Transverse colon (tissue), 4 donors: ENCODE data around the gene RABGAP1L.

Experiments
- EP300 ChIP-seq: sonication (generic); formaldehyde crosslinking; IDR thresholded peaks from one replicate; pipeline ENCODE4 v1.6.1; 2017; ENCODE audit warnings: antibody characterized with exemption, low read depth
- POLR2A ChIP-seq: fragments of 450-650 bp; IDR thresholded peaks from one replicate; pipeline ENCODE4 v1.6.1; 2016; ENCODE audit warnings: antibody characterized with exemption, mild to moderate bottlenecking, moderate library complexity
- POLR2AphosphoS5 ChIP-seq, 3 donors: sonication (generic); formaldehyde crosslinking; IDR thresholded peaks; one replicate each; pipeline ENCODE4 v1.6.1; 2016; ENCODE audit warnings: antibody characterized with exemption in 3 of 3
- TF ChIP-seq, protein P1 (sequence below), 5 experiments: fragments of 200-600 bp in 3 of 5; fragments of 450-650 bp in 2 of 5; sonication (generic) in 3 of 5; IDR thresholded peaks; 1 replicate in 2 of 5; 2 replicates in 3 of 5; pipeline ENCODE4 v1.5.1; 2016 to 2017; ENCODE audit warnings: antibody characterized with exemption in 5 of 5, inconsistent platforms in 3 of 5, mild to moderate bottlenecking in 2 of 5, moderate library complexity in 1 of 5

DNA sequence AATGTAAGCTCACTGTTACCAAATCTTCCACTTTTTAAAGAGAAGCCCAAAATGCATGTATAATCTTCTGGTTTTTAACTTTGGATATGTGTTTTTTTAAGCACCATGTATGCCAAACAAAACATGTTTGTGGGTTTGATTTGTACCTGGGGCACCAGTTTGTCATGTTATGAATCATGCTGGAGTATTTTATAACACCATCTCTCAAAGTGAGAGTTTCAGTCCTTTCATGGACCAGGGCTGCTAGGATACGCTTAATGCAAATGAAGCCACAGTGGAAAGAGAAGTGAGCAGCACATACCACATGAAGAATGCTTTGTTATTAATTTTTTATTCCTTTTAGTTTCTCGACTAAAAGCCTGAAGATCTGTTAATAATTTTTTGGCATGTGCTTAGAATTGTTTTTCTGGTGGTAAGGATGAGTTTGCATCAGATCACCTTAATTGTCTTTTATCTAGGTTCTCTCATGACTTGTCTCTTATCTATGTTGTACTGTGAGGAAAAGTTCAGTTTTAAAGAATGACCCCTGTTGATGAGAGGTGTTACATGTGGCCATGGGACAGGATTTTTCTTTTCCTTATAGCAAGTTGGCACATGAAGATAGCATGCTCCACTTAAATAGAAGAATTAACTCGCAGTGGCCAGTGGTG is 2.0 kb upstream of the RABGAP1L start:
- TF ChIP-seq, protein P1, sequence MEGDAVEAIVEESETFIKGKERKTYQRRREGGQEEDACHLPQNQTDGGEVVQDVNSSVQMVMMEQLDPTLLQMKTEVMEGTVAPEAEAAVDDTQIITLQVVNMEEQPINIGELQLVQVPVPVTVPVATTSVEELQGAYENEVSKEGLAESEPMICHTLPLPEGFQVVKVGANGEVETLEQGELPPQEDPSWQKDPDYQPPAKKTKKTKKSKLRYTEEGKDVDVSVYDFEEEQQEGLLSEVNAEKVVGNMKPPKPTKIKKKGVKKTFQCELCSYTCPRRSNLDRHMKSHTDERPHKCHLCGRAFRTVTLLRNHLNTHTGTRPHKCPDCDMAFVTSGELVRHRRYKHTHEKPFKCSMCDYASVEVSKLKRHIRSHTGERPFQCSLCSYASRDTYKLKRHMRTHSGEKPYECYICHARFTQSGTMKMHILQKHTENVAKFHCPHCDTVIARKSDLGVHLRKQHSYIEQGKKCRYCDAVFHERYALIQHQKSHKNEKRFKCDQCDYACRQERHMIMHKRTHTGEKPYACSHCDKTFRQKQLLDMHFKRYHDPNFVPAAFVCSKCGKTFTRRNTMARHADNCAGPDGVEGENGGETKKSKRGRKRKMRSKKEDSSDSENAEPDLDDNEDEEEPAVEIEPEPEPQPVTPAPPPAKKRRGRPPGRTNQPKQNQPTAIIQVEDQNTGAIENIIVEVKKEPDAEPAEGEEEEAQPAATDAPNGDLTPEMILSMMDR (IDR thresholded peaks at IDR 0.05): no peak
- TF ChIP-seq POLR2AphosphoS5 (IDR thresholded peaks at IDR 0.05) (no peak), EP300 (no peak), POLR2A (no peak)
